HG03457 (cell line): ENCODE results near the gene AOX1.
"Not testable (repeated sequence)": the region's sequence is repeated elsewhere in the genome, so short reads cannot be mapped to it uniquely, and the experiment has no call there.

Experiments used
- ATAC-seq: cut with Tn5 transposase; IDR thresholded peaks from one replicate; pipeline ENCODE4 v1.9.1; 2021; ENCODE audit warnings: moderate number of reproducible peaks; ENCODE audit not compliant: unreplicated experiment

The AOX1 gene

GRCh38 chr2:200698217-200698616, 112.4 kb downstream of the AOX1 start:
- ATAC-seq: no peak

- ATAC-seq: no peak
These were observed 113.5 kb downstream of the AOX1 start for GRCh38 chr2:200699310-200699709.

- no peak for ATAC-seq
These were observed 115.0 kb downstream of the AOX1 start for GRCh38 chr2:200700856-200701255.

- ATAC-seq: no peak
These were observed 116.2 kb downstream of the AOX1 start for GRCh38 chr2:200702044-200702443.

- no peak for ATAC-seq
These were observed 116.9 kb downstream of the AOX1 start for GRCh38 chr2:200702646-200703118.

GRCh38 chr2:200703127-200703925, 117.5 kb downstream of the AOX1 start:
- ATAC-seq: no peak

- no peak for ATAC-seq
These were observed 118.3 kb downstream of the AOX1 start for GRCh38 chr2:200703926-200704637.

GRCh38 chr2:200705305-200706041, 119.7 kb downstream of the AOX1 start:
- ATAC-seq: no peak

- no peak for ATAC-seq
These were observed 123.1 kb downstream of the AOX1 start for GRCh38 chr2:200708943-200709342.

GRCh38 chr2:200713003-200713703, 127.3 kb downstream of the AOX1 start:
- peak; percentile 99 for ATAC-seq

- no peak for ATAC-seq
These were observed 127.9 kb downstream of the AOX1 start for GRCh38 chr2:200713704-200714064.

- ATAC-seq: not testable (repeated sequence)
These were observed 129.2 kb downstream of the AOX1 start for GRCh38 chr2:200715014-200715413.

- ATAC-seq: no peak
These were observed 130.6 kb downstream of the AOX1 start for GRCh38 chr2:200716386-200716785.
